Epithelial cell of esophagus (primary cell): ENCODE data around the gene IKZF5.
A peak's percentile ranks its signal among the peaks of the same experiment; 100 is the strongest.

Experiments used
- DNase-seq: peaks from one replicate; pipeline ENCODE4 v3.0.0; 2010; ENCODE audit warnings: low read depth
- H3K4me3 ChIP-seq: 2 replicates; pipeline ENCODE4 v1.5.1; 2011; ENCODE audit warnings: mild to moderate bottlenecking, low read length, control low read depth
- TF ChIP-seq, protein P1 (sequence below): IDR thresholded peaks from 2 replicates; pipeline ENCODE4 v1.5.1; 2011; ENCODE audit warnings: low read depth, mild to moderate bottlenecking, low read length, control low read depth, inconsistent platforms; ENCODE audit not compliant: insufficient read depth; ENCODE audit errors: missing control alignments

Gene IKZF5

DNA sequence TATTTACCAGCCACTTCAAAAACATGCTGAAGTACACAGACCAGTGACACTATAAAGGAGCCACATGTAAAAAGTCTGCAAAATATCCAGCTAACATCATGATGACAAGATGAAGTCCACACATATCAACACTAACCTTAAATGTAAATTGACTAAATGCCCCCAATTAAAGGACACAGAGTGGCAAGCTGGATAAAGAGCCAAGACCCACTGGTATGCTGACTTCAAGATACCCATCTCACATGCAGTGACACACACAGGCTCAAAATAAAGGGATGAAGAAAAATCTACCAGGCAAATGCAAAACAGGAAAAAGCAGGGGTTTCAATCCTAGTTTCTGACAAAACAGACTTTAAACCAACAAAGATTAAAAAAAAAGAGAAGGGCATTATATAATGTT lies 41.7 kb downstream of the IKZF5 start:
- no peak overlapping the region for H3K4me3 ChIP-seq
- TF ChIP-seq, protein P1, sequence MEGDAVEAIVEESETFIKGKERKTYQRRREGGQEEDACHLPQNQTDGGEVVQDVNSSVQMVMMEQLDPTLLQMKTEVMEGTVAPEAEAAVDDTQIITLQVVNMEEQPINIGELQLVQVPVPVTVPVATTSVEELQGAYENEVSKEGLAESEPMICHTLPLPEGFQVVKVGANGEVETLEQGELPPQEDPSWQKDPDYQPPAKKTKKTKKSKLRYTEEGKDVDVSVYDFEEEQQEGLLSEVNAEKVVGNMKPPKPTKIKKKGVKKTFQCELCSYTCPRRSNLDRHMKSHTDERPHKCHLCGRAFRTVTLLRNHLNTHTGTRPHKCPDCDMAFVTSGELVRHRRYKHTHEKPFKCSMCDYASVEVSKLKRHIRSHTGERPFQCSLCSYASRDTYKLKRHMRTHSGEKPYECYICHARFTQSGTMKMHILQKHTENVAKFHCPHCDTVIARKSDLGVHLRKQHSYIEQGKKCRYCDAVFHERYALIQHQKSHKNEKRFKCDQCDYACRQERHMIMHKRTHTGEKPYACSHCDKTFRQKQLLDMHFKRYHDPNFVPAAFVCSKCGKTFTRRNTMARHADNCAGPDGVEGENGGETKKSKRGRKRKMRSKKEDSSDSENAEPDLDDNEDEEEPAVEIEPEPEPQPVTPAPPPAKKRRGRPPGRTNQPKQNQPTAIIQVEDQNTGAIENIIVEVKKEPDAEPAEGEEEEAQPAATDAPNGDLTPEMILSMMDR: no peak
- no peak for DNase-seq

- DNase-seq: no peak
- no peak overlapping the region for H3K4me3 ChIP-seq
- TF ChIP-seq, protein P1: no peak
Measured at GRCh38 chr10:122962405-122962804, 46.2 kb downstream of the IKZF5 start.

- peak; percentile 71 for DNase-seq
- H3K4me3 ChIP-seq: no peak overlapping the region
- TF ChIP-seq, protein P1: no peak
Measured at GRCh38 chr10:122957474-122957873, 51.1 kb downstream of the IKZF5 start.

DNA sequence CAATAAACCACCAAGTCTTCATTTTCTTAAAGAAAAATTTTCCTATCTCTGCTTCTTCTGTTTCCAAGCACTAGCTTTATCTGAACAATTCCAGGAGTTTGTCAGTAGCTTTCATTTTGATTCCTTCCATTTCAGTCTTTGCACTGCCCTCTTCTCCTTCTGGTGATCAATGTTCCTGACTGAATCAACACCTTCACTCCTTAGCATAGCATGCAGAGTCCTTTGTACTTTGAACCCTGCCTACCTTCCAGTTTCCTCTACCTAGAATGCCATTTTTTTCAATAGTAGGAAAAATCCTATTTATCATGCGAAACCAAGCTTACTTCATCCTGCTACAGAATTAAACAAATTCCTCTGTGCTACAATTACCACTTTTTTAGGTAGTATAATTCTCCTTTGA lies 52.7 kb downstream of the IKZF5 start:
- TF ChIP-seq, protein P1: no peak
- DNase-seq: no peak
- H3K4me3 ChIP-seq: no peak overlapping the region

- TF ChIP-seq, protein P1: no peak
- no peak for DNase-seq
Measured at GRCh38 chr10:122954731-122955050, 53.9 kb downstream of the IKZF5 start.

GRCh38 chr10:122953902-122954730 lies 54.5 kb downstream of the IKZF5 start, which contains the start of gene C10orf88:
TSS of gene C10orf88 (minus strand) at chr10:122954227. CDS start at chr10:122954178, 49 bp downstream.
- TF ChIP-seq, protein P1: no peak
- peak; percentile 99 for DNase-seq
- H3K4me3 ChIP-seq: peak within 1 kb of the TSS; percentile 73

More at GRCh38 chr10:122954731-122955050, 53.9 kb downstream of the IKZF5 start:
- H3K4me3 ChIP-seq: peak overlapping the region; percentile 73

GRCh38 chr10:122949296-122949695 lies 59.3 kb downstream of the IKZF5 start:
- no peak overlapping the region for H3K4me3 ChIP-seq
- DNase-seq: peak; percentile 40
- TF ChIP-seq, protein P1: no peak
